ENCODE results near the gene KLHDC7A.

GRCh38 chr1:18469514-18469913, 11.2 kb upstream of the KLHDC7A start:
- TF ChIP-seq EZH2 (IDR thresholded peaks at IDR 0.05; ENCODE audit: borderline replicate concordance) (no peak), CTCF (IDR thresholded peaks at IDR 0.05; ENCODE audit: poor library complexity) (no peak), EZH2phosphoT487 (IDR thresholded peaks at IDR 0.05; ENCODE audit: low read depth, severe bottlenecking, unreplicated experiment) (no peak)

Measured in hepatocyte (in vitro differentiated cells).